ENCODE results near the gene TMEM97.

- TF ChIP-seq ATF3 (IDR thresholded peaks at IDR 0.05) (no peak), POLR2A (IDR thresholded peaks at IDR 0.05; ENCODE audit: borderline replicate concordance, extremely low read depth, insufficient read depth, insufficient read length) (no peak), CEBPB (IDR thresholded peaks at IDR 0.05; ENCODE audit: low read depth) (no peak), CTCF (IDR thresholded peaks at IDR 0.05 in 2 of 3, conservative IDR thresholded peaks at IDR 0.05 in 1 of 3; ENCODE audit: borderline replicate concordance in 1 of 3, insufficient read depth in 1 of 3, low read depth in 2 of 3, low read length in 2 of 3) (no peak), POLR2AphosphoS5 (IDR thresholded peaks at IDR 0.05; ENCODE audit: low read depth, low read length) (no peak), YY1 (IDR thresholded peaks at IDR 0.05; ENCODE audit: extremely low read depth, insufficient replicate concordance, low read depth, low read length) (no peak), JUND (IDR thresholded peaks at IDR 0.05) (no peak), CBX3 (IDR thresholded peaks at IDR 0.05; ENCODE audit: low read depth) (no peak), RAD21 (IDR thresholded peaks at IDR 0.05; ENCODE audit: low read depth) (no peak), EGR1 (IDR thresholded peaks at IDR 0.05; ENCODE audit: low read depth) (no peak), MAX (IDR thresholded peaks at IDR 0.05) (no peak), ZBTB33 (IDR thresholded peaks at IDR 0.05; ENCODE audit: extremely low read depth, insufficient replicate concordance, low read length) (no peak), EZH2phosphoT487 (IDR thresholded peaks at IDR 0.05; ENCODE audit: borderline replicate concordance) (no peak)
These were observed 24.5 kb downstream of the TMEM97 start for GRCh38 chr17:28343491-28343932.
